Endodermal cell (in vitro differentiated cells): ENCODE measurements around the gene AXL. TPM values are rescaled to one million over a fixed set of nuclear protein-coding genes. Genes with fewer than 3 reads are reported as not detected.
A peak's percentile ranks its signal among the peaks of the same experiment; 100 is the strongest.
"Not testable (repeated sequence)": the region's sequence is repeated elsewhere in the genome, so short reads cannot be mapped to it uniquely, and the experiment has no call there.

Source experiments
- DNase-seq: peaks from one replicate; pipeline ENCODE4 v3.0.0-alpha.2; 2017
- H3K27ac ChIP-seq: 2 replicates; pipeline ENCODE4 v1.5.1; 2013; ENCODE audit warnings: mild to moderate bottlenecking, low read depth, low read length, moderate library complexity
- H3K27me3 ChIP-seq: 2 replicates; pipeline ENCODE4 v1.6.1; 2013; ENCODE audit warnings: mild to moderate bottlenecking, low read length, moderate library complexity; ENCODE audit not compliant: insufficient read depth, control insufficient read depth, poor library complexity, severe bottlenecking
- H3K36me3 ChIP-seq: 2 replicates; pipeline ENCODE4 v1.7.0; 2013; ENCODE audit warnings: mild to moderate bottlenecking, low read length, moderate library complexity; ENCODE audit not compliant: control insufficient read depth, insufficient read depth
- H3K4me1 ChIP-seq: one replicate; pipeline ENCODE4 v1.7.0; 2013; ENCODE audit warnings: low read length; ENCODE audit not compliant: control insufficient read depth, insufficient read depth
- H3K4me3 ChIP-seq: 2 replicates; pipeline ENCODE4 v1.5.1; 2013; ENCODE audit warnings: mild to moderate bottlenecking, low read length, moderate library complexity
- H3K9ac ChIP-seq: 2 replicates; pipeline ENCODE4 v1.6.1; 2013; ENCODE audit warnings: mild to moderate bottlenecking, low read length, moderate library complexity; ENCODE audit not compliant: poor library complexity, severe bottlenecking; ENCODE audit errors: extremely low read depth
- H3K9me3 ChIP-seq: 2 replicates; pipeline ENCODE4 v1.6.1; 2013; ENCODE audit warnings: mild to moderate bottlenecking, low read length, moderate library complexity; ENCODE audit not compliant: control insufficient read depth
- H3K27ac Mint-ChIP-seq: 2 replicates; pipeline ENCODE4 v1.8.0; 2020; ENCODE audit warnings: mixed read lengths
- H3K27me3 Mint-ChIP-seq: 2 replicates; pipeline ENCODE4 v1.8.0; 2021; ENCODE audit warnings: mild to moderate bottlenecking, mixed read lengths; ENCODE audit not compliant: insufficient read depth
- H3K36me3 Mint-ChIP-seq: 2 replicates; pipeline ENCODE4 v1.8.0; 2020; ENCODE audit warnings: low read depth, mixed read lengths
- H3K4me1 Mint-ChIP-seq: 2 replicates; pipeline ENCODE4 v1.8.0; 2020; ENCODE audit warnings: mixed read lengths
- H3K4me3 Mint-ChIP-seq: 2 replicates; pipeline ENCODE4 v1.8.0; 2020; ENCODE audit warnings: mild to moderate bottlenecking, moderate library complexity, mixed read lengths
- H3K9me3 Mint-ChIP-seq: 2 replicates; pipeline ENCODE4 v1.8.0; 2020; ENCODE audit warnings: mild to moderate bottlenecking, mixed read lengths
- WGBS, 2 experiments: methylation state at CpG; one replicate each; pipeline versions ENCODE4 v1.1.5 to v1.1.7; 2013; ENCODE audit warnings: missing lambda C conversion rate in 2 of 2, mixed read lengths in 1 of 2; ENCODE audit not compliant: insufficient coverage in 1 of 2, insufficient read length in 1 of 2; 5-methylcytosine and 5-hydroxymethylcytosine counted together
- total RNA-seq, 2 donors: library from RNA; stranded (reverse); fragmentation: NEBNext Ultra II Directional in 1 of 2; extraction: Animal tissue kit (Norgen Biotek cat#: 25700) in 1 of 2; gene quantifications; 2 replicates in 1 of 2; 3 replicates in 1 of 2; pipeline ENCODE4 v1.2.1, GENCODE V29; 2021
- TF ChIP-seq, protein P1 (sequence below): fragments of 200-600 bp; sonication (generic); conservative IDR thresholded peaks from 2 replicates; pipeline ENCODE4 v1.5.0; 2021; ENCODE audit warnings: antibody characterized with exemption, mild to moderate bottlenecking

AXL gene
- total RNA-seq, 2 donors from 2014 or later, result 10.9 to 14.1 TPM

DNA sequence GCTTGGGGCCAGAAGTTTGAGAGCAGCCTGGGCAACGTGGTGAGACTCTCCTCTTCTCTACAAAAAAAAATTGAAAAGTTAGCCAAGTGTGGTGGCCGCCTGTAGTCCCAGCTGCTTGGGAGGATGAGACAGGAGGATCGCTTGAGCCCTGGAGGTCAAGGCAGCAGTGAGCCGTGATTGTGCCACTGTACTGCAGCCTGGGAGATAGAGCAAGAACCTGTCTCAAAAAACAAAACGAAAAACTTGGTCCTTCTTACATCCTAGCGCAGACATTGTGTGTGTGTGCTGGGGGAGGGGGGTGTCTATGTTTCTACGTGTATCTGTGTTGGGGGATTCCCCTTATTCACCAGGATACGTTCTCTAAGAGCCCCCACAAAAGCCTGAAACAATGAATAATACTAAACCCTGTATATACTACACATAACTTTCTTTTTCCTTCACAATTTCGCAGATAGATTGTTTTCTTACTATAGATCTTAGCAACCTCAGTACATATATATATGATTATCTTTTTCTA, 7.9 kb downstream of the AXL start:
- H3K27me3 Mint-ChIP-seq, result peaks cover 8% of the 10 kb centered on the region
- H3K4me3 ChIP-seq, result peak overlapping the region; percentile 7
- 81 to 83% methylated on average over 4 to 5 of the region's 9 CpGs for WGBS, 2 experiments

DNA sequence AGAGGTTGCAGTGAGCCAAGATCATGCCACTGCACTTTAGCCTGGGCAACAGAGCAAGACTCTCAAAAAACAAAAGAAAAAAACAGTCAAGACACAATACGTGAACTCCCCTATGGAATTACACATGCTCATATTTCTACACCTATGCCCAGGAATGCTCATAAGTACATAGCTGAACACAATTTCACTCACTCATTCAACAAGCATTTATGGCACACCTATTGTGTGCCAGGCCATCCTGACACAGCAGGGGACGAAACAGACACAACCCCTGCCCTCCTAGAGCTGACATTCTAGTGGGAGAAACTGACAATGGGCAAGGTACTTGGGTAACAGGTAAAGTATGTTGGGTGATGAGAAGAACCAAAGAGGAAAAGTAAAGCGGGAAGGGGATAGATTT, 9.5 kb downstream of the AXL start:
- Mint-ChIP-seq H3K9me3 (no peaks in the 10 kb centered on the region), H3K36me3 (no peaks in the 10 kb centered on the region), H3K27ac (no peak overlapping the region), H3K4me3 (no peak overlapping the region), H3K27me3 (peaks cover 8% of the 10 kb centered on the region), H3K4me1 (peaks cover 11% of the 10 kb centered on the region)
- Histone ChIP-seq H3K36me3 (no peaks in the 10 kb centered on the region), H3K9ac (no peak overlapping the region), H3K4me3 (no peak overlapping the region), H3K27ac (no peak overlapping the region), H3K4me1 (no peaks in the 10 kb centered on the region), H3K9me3 (no peaks in the 10 kb centered on the region), H3K27me3 (no peaks in the 10 kb centered on the region)
- TF ChIP-seq, protein P1, sequence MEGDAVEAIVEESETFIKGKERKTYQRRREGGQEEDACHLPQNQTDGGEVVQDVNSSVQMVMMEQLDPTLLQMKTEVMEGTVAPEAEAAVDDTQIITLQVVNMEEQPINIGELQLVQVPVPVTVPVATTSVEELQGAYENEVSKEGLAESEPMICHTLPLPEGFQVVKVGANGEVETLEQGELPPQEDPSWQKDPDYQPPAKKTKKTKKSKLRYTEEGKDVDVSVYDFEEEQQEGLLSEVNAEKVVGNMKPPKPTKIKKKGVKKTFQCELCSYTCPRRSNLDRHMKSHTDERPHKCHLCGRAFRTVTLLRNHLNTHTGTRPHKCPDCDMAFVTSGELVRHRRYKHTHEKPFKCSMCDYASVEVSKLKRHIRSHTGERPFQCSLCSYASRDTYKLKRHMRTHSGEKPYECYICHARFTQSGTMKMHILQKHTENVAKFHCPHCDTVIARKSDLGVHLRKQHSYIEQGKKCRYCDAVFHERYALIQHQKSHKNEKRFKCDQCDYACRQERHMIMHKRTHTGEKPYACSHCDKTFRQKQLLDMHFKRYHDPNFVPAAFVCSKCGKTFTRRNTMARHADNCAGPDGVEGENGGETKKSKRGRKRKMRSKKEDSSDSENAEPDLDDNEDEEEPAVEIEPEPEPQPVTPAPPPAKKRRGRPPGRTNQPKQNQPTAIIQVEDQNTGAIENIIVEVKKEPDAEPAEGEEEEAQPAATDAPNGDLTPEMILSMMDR, result no peak
- WGBS, 2 experiments, result 99 to 100% methylated on average over 1 to 2 of the region's 3 CpGs
- DNase-seq, result no peak

More for the DNA sequence above, 7.9 kb downstream of the AXL start:
- Histone ChIP-seq H3K27me3 (no peaks in the 10 kb centered on the region), H3K4me1 (no peaks in the 10 kb centered on the region), H3K9ac (no peak overlapping the region), H3K9me3 (no peaks in the 10 kb centered on the region), H3K27ac (no peak overlapping the region), H3K36me3 (no peaks in the 10 kb centered on the region)
- H3K9me3 Mint-ChIP-seq, result no peaks in the 10 kb centered on the region
- H3K27ac Mint-ChIP-seq, result no peak overlapping the region
- DNase-seq, result no peak
- H3K36me3 Mint-ChIP-seq, result no peaks in the 10 kb centered on the region
- H3K4me1 Mint-ChIP-seq, result peaks cover 15% of the 10 kb centered on the region
- H3K4me3 Mint-ChIP-seq, result peak overlapping the region; percentile 56
- TF ChIP-seq, protein P1, result no peak

DNA sequence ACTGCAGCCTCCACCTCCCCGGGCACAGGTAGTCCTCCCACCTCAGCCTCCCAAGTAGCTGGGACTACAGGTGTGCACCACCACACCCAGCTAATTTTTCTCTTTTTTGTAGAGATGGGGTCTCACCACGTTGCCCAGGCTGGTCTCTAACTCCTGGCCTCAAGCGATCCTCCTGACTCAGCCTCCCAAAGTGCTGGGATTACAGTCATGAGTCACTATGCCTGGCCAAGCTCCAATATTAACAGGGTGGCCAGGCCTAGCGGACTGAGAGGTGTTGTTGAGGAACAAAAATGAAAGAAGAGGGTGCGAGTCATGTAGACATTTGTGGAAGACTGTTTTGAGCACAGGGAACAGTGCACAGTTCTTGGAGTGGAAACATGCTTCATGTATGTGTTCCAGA, 10.3 kb downstream of the AXL start:
- not testable (repeated sequence) for H3K27ac Mint-ChIP-seq, H3K27me3 Mint-ChIP-seq, DNase-seq, H3K4me3 ChIP-seq, H3K4me1 ChIP-seq, H3K9ac ChIP-seq, H3K27me3 ChIP-seq, H3K9me3 Mint-ChIP-seq, H3K36me3 ChIP-seq, H3K4me3 Mint-ChIP-seq, H3K36me3 Mint-ChIP-seq, H3K27ac ChIP-seq, H3K9me3 ChIP-seq, H3K4me1 Mint-ChIP-seq
- WGBS, 2 experiments, result 89 to 93% methylated on average over 1 to 5 of the region's 5 CpGs
